ENCODE measurements around the gene NSDHL.

NSDHL gene

DNA sequence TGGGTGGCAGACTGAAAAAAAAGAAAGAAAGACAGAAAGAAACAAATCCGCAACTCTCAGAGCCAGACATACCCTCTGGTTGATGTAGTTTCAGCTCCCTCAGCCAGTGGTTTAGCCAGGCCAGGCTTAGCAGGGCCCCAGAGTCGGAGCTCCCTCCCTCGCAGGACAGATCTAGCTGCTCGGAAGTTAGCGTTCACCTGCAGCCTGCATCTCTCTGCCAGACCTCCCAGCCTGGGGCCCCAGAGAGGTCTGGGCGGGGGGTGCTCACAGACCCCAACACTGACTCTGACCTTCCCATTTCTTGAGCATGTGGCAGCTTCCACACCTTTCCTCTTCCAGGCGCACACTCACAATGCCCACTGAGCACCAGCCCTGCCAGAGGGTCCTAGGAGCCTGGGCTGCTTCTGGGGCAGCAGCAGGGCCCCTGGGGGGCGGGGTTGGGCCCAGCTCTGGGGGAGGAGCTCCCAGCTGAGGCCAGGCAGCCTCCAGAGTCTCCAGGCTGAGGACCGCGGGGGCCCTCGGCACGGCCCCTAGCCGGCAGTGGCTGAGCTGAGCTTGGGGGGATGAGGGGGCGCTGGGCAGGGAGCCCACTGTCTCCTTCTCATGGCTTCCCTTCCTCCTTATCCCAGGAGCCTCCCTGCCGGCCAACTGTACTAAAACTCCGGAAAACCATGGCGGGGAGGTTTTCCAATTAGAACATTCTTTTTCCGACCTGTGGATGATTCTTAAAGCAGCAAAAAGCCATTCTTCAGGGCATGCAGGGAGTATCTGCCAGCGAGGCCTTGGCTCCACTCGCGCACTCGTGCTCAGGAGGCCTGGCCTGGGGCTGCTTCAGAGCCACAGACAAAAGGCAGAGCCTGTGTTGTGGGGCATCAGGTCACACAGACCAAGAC lies 62.4 kb downstream of the NSDHL start:
- TF ChIP-seq, protein P1, sequence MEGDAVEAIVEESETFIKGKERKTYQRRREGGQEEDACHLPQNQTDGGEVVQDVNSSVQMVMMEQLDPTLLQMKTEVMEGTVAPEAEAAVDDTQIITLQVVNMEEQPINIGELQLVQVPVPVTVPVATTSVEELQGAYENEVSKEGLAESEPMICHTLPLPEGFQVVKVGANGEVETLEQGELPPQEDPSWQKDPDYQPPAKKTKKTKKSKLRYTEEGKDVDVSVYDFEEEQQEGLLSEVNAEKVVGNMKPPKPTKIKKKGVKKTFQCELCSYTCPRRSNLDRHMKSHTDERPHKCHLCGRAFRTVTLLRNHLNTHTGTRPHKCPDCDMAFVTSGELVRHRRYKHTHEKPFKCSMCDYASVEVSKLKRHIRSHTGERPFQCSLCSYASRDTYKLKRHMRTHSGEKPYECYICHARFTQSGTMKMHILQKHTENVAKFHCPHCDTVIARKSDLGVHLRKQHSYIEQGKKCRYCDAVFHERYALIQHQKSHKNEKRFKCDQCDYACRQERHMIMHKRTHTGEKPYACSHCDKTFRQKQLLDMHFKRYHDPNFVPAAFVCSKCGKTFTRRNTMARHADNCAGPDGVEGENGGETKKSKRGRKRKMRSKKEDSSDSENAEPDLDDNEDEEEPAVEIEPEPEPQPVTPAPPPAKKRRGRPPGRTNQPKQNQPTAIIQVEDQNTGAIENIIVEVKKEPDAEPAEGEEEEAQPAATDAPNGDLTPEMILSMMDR (IDR thresholded peaks at IDR 0.05; ENCODE audit: borderline replicate concordance, insufficient read depth, low read depth, low read length), result no peak
- no peak overlapping the region for H3K4me3 ChIP-seq (ENCODE audit: low read depth, low read length)

DNA sequence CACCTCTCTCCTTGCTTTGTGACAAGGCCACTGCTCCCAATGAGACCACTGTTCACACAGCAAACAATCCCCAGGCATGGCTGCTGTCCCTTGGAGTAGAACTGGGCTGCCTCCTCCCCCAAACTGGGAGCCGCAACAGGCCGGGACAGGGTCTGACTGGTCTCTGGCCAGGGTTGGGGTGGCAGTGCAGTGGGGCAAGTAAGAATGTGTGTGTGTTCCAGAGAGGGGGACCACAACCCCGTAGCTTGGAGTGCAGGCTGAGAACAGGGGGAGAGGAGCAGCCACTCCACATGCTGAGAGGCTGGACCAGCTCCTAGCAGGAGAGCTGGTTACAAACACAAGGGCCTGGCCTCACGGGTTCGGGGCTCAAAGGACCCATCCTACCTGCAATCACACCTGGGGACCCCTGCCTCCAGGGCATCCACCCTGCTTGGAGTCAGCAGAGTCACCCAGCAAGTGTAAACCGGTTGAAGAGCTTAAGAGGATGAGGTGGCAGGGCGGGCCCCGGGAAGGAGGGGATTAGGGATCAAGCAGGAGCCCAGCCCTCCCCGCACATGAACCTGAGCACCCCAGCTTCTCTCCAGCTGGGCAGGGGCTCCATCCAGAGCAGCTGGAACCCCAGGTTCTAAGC lies 63.2 kb downstream of the NSDHL start:
- H3K4me3 ChIP-seq (ENCODE audit: low read depth, low read length), result no peak overlapping the region
- TF ChIP-seq, protein P1 (IDR thresholded peaks at IDR 0.05; ENCODE audit: borderline replicate concordance, insufficient read depth, low read depth, low read length), result no peak

DNA sequence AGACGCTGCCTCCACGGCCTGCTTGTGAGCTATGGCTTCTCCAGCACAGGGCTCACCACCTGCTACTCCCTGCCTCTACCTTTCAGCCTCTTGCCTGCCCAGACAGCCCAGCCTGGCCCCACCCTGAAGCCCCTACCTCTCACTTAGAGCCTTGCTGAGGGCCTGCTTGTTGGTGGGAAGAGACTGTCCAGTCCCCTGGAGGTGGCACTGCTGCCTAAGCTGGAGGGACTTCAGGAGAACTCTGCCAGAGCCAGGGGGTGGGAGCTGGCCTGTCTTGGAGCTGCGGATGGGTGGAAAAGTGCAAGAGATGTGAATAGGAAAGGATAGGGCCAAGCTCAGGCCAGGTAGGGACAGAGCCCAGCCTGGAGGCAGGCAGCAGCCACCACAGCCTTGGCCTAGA lies 64.3 kb downstream of the NSDHL start:
- H3K4me3 ChIP-seq (ENCODE audit: low read depth, low read length), result no peak overlapping the region
- TF ChIP-seq, protein P1 (IDR thresholded peaks at IDR 0.05; ENCODE audit: borderline replicate concordance, insufficient read depth, low read depth, low read length), result no peak

DNA sequence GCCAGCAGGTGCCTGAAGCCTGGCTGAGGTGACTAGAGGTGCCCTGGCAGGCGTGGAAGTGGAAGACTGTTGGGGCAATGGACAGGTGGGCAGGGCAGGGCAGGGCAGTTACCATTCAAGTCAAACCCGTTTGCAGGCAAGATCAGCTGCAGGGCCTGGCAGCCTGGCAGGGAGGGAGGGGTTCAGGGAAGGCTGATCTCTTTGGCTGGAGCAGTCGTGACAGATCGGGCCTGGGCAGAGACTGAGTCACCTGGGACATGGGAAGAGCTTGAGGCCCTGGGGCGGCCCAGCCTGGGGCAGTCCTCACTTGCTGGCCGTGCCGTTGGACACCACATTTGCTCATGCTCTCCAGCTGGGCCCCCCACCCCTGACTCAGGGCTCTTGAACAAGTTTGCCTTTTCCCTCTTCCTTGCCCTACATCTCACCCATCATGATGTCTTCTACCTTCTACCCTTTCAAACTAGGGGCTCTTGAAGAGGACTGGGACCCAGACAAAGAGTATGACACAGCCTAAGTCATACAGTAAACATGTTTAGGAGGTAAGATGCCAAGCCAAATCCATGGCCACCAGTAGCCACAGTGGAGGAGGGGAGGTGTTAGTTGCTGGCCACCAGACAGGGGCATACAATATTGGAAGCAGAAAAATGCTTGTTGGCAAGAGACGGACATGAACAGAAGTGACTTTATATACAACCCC lies 65.0 kb downstream of the NSDHL start:
- TF ChIP-seq, protein P1 (IDR thresholded peaks at IDR 0.05; ENCODE audit: borderline replicate concordance, insufficient read depth, low read depth, low read length), result no peak
- H3K4me3 ChIP-seq (ENCODE audit: low read depth, low read length), result no peak overlapping the region

DNA sequence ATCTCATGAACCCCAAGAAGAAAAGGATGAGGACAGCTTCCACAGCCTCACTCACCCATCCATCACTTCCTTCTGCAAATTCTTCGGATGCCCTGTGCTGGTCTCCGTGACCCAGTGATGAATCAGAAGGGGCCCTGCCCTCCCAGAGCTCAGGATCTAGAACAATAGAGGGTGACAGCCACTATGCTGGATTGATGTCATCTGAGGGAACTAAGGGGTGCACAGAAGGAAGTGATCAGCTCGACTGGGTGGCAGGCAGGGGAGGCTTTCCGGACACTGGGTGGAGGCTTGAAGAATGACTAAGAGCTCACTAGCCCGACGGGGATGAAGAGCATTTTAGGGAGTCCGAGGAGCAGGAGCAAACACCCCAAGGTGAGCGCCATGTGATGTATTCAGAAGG lies 65.6 kb downstream of the NSDHL start:
- TF ChIP-seq, protein P1 (IDR thresholded peaks at IDR 0.05; ENCODE audit: borderline replicate concordance, insufficient read depth, low read depth, low read length), result no peak
- H3K4me3 ChIP-seq (ENCODE audit: low read depth, low read length), result no peak overlapping the region

DNA sequence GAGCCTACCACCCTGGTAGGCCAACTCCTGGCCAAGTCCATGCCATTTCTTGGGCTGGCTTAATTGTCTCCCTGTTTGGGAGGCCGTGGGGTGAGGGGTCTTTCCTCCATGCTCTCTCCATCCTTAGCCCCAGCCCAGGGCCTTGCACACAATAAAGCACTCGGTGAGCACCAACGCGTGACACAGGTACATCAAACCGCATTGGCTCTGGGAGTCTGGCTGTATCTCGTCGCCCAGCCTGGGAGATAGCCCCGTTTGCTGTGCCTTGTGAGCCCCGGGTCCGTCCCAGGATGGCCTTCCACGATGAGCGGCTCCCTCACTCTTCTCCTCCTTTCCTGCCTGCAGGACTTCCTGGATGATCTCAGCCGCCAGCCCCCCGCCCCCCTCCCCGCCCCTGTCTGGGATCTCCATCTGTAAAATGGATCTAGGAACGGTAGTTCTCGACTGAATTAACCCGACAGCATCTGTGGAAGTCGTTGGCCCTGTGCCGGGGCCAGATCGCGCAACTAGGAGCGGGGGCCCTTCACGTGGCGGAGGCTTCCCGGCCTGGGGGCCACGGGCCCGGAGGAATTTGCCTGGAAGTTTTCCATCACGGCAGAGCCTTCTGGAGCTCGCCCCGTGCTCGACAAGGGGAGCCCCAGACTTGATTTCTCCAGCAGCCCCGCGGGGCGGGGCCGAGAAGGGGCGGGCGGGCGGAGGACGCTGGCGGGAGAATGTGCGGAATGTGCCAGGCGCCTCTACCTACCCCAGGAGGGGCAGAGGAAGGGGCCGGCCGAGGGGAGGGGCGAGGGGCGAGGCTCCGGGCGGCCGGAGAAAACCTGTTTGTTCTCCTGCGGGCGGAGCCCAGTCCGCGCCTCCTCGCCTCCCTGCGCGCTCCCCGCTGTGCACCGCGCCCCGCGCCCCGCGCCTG lies 66.6 kb downstream of the NSDHL start, which contains the start of gene ZNF185:
ZNF185 (plus strand) TSS at position 846 of the 910 bp plus-strand sequence. CDS start 16,423 bp downstream, outside the sequence.
- H3K4me3 ChIP-seq (ENCODE audit: low read depth, low read length), result no peak within 1 kb of the TSS
- TF ChIP-seq, protein P1 (IDR thresholded peaks at IDR 0.05; ENCODE audit: borderline replicate concordance, insufficient read depth, low read depth, low read length), result no peak
